Esophagus squamous epithelium (tissue), 5 donors: ENCODE results near the gene OR2C3. TPM values are rescaled to one million over a fixed set of nuclear protein-coding genes. Genes with fewer than 3 reads are reported as not detected.
"Not testable (repeated sequence)": the region's sequence is repeated elsewhere in the genome, so short reads cannot be mapped to it uniquely, and the experiment has no call there.

Experiments used
- DNase-seq: peaks from one replicate; lab custom pipeline; 2025; lab: John Stamatoyannopoulos, UW
- H3K27ac ChIP-seq, 4 donors: fragments of 200-600 bp; sonication (generic); one replicate each; pipeline ENCODE4 v1.5.1; 2016 to 2019; ENCODE audit warnings: mild to moderate bottlenecking in 1 of 4
- H3K27me3 ChIP-seq, 4 donors: fragments of 200-600 bp; sonication (generic); 1 replicate in 3 of 4; 2 replicates in 1 of 4; pipeline versions ENCODE4 v1.5.1 to v1.6.0; 2017 to 2021; ENCODE audit warnings: antibody characterized with exemption in 1 of 4
- H3K36me3 ChIP-seq, 3 donors: fragments of 200-600 bp; sonication (generic); one replicate each; pipeline ENCODE4 v1.5.1; 2016 to 2019
- H3K4me1 ChIP-seq, 3 donors: fragments of 200-600 bp; sonication (generic); one replicate each; pipeline ENCODE4 v1.5.1; 2017 to 2019
- H3K4me3 ChIP-seq, 4 donors: fragments of 200-600 bp; sonication (generic); 1 replicate in 3 of 4; 2 replicates in 1 of 4; pipeline ENCODE4 v1.5.1; 2016 to 2019; ENCODE audit warnings: mild to moderate bottlenecking in 2 of 4, moderate library complexity in 1 of 4
- H3K9me3 ChIP-seq, 3 donors: fragments of 200-600 bp; sonication (generic); one replicate each; pipeline ENCODE4 v1.5.1; 2016 to 2019
- CTCF ChIP-seq, 6 experiments: fragments of 450-650 bp in 4 of 6; fragments of 200-600 bp in 2 of 6; sonication (generic) in 2 of 6; IDR thresholded peaks; one replicate each; pipeline ENCODE4 v1.5.1; 2016 to 2019; ENCODE audit warnings: antibody characterized with exemption in 6 of 6, mild to moderate bottlenecking in 4 of 6, moderate library complexity in 4 of 6
- POLR2A ChIP-seq, 4 donors: fragments of 450-650 bp; IDR thresholded peaks; one replicate each; pipeline ENCODE4 v1.6.1; 2017; ENCODE audit warnings: antibody characterized with exemption in 4 of 4, mild to moderate bottlenecking in 4 of 4, moderate library complexity in 3 of 4
- WGBS, 2 donors: methylation state at CpG; one replicate each; pipeline ENCODE4 v1.1.5; 2018; 5-methylcytosine and 5-hydroxymethylcytosine counted together
- intact Hi-C: fragments of 100-400 bp; cut with DNase I; formaldehyde crosslinking; loops from one replicate; pipeline ENCODE4 v1.15.0; 2022
- total RNA-seq, 4 donors: library from RNA; depleted of rRNA; stranded (reverse); fragments of >200 nt; gene quantifications; one replicate each; pipeline ENCODE4 v1.1.0, GENCODE V29; 2016
- donor health status: DM: yes; HTN: yes; CAD: no.

The OR2C3 gene
- total RNA-seq, 4 donors from 2014 or later, result not detected

- Histone ChIP-seq H3K27ac (no peak overlapping the region), H3K36me3 (no peaks in the 10 kb centered on the region), H3K4me3 (no peak overlapping the region), H3K9me3 (no peaks in the 10 kb centered on the region), H3K27me3 (peaks cover 0 to 8% (median 0%) of the 10 kb centered on the region in 4 donors), H3K4me1 (no peaks in the 10 kb centered on the region)
- intact Hi-C loops, result no loop called here
- 19 to 21% methylated on average over 2 of the region's 2 CpGs for WGBS, 2 donors
- DNase-seq, result no peak
- TF ChIP-seq CTCF (IDR thresholded peaks at IDR 0.05), result no peak
- TF ChIP-seq POLR2A (IDR thresholded peaks at IDR 0.05), result no peak
Observed at GRCh38 chr1:247494767-247495166, 41.5 kb downstream of the OR2C3 start.

DNA sequence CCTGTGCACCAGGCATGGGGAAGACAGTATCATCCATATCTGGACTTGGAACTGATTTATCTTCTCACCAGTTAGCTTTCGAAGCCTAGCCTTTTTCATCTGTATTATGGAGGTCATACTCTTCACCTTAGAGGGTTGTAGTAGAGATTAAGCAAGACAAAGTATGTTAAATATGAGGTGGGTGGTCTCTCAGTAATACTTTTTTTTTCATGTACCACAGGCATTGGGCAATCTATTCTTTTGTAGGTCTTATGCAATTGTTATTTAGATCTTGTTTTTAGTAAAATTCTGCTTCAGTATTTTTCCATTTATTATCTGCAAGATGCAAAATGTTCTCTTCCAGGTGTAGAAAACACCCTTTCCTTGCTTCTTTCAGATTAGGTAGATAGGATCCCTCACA is 43.1 kb downstream of the OR2C3 start:
- Histone ChIP-seq H3K36me3 (no peaks in the 10 kb centered on the region), H3K4me1 (no peaks in the 10 kb centered on the region), H3K4me3 (no peak overlapping the region), H3K9me3 (no peaks in the 10 kb centered on the region), H3K27me3 (peaks cover 0 to 8% (median 0%) of the 10 kb centered on the region in 4 donors), H3K27ac (no peak overlapping the region)
- 65 to 70% methylated on average over 1 of the region's 1 CpG for WGBS, 2 donors
- TF ChIP-seq CTCF (IDR thresholded peaks at IDR 0.05) (no peak), POLR2A (IDR thresholded peaks at IDR 0.05) (no peak)
- no peak for DNase-seq
- intact Hi-C loops, result no loop called here

GRCh38 chr1:247491328-247491727 is 44.9 kb downstream of the OR2C3 start:
- Histone ChIP-seq H3K4me3 (no peak overlapping the region), H3K36me3 (no peaks in the 10 kb centered on the region), H3K27me3 (peaks cover 0 to 8% (median 0%) of the 10 kb centered on the region in 4 donors), H3K4me1 (no peaks in the 10 kb centered on the region), H3K9me3 (no peaks in the 10 kb centered on the region), H3K27ac (no peak overlapping the region)
- TF ChIP-seq POLR2A (IDR thresholded peaks at IDR 0.05) (no peak), CTCF (IDR thresholded peaks at IDR 0.05) (no peak)
- 86 to 96% methylated on average over 9 to 12 of the region's 12 CpGs for WGBS, 2 donors
- DNase-seq, result no peak
- intact Hi-C loops, result no loop called here

- H3K4me3 ChIP-seq, result no peak overlapping the region
- peaks cover 0 to 8% (median 0%) of the 10 kb centered on the region in 4 donors for H3K27me3 ChIP-seq
- TF ChIP-seq POLR2A (IDR thresholded peaks at IDR 0.05) (no peak), CTCF (IDR thresholded peaks at IDR 0.05) (peak in 3 of 6 experiments; percentile 19 to 35 (median 28))
- H3K9me3 ChIP-seq, result no peaks in the 10 kb centered on the region
- no peak overlapping the region for H3K27ac ChIP-seq
- no peaks in the 10 kb centered on the region for H3K36me3 ChIP-seq
- no peaks in the 10 kb centered on the region for H3K4me1 ChIP-seq
- intact Hi-C loops, result no loop called here
- DNase-seq, result no peak
Observed at GRCh38 chr1:247487057-247487456, 49.2 kb downstream of the OR2C3 start.

- TF ChIP-seq POLR2A (IDR thresholded peaks at IDR 0.05) (no peak), CTCF (IDR thresholded peaks at IDR 0.05) (no peak)
- no peak for DNase-seq
- Histone ChIP-seq H3K4me1 (no peaks in the 10 kb centered on the region), H3K36me3 (no peaks in the 10 kb centered on the region), H3K27ac (no peak overlapping the region), H3K27me3 (no peaks in the 10 kb centered on the region), H3K9me3 (no peaks in the 10 kb centered on the region), H3K4me3 (no peak overlapping the region)
- 38 to 57% methylated on average over 1 of the region's 1 CpG for WGBS, 2 donors
- intact Hi-C loops, result no loop called here
Observed at GRCh38 chr1:247482747-247483146, 53.5 kb downstream of the OR2C3 start.

DNA sequence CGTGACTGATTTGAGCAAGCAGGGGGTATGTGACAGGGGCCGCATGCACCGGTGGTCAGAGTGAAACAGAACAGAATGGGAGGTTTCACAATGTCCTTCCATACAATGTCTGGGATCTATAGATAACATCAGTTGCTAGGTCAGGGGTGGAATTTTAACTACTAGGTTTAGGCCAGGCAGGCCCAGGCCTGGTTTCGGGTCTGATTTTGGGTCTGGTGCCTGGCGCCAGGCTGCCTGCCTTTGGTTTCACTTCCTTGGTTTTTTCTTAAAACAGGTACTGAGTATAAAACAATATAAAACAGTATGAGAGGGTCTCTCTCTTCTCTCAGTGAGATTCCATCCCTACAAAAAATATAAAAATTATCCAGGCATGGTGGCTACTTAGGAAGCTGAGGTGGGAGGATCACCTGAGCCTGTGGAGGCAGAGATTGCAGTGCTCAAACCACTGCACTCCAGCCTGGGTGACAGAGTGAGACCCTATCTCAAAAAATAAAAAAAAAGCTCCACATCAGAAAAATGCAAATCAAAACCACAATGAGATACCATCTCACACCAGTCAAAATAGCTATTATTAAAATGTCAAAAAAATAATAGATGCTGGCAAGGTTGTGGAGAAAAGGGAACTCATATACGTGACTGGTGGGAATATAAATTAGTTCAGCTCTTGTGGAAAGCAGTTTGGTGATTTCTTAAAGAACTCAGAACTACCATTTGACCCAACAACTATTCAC is 59.7 kb downstream of the OR2C3 start:
- 85% methylated on average over 6 of the region's 6 CpGs for WGBS, 2 donors
- H3K9me3 ChIP-seq, DNase-seq, intact Hi-C loops, H3K27ac ChIP-seq, H3K27me3 ChIP-seq, H3K4me1 ChIP-seq, H3K36me3 ChIP-seq, H3K4me3 ChIP-seq: not testable (repeated sequence)
